Measurements from ENCODE around the gene SENP2.
"Not testable (repeated sequence)": the region's sequence is repeated elsewhere in the genome, so short reads cannot be mapped to it uniquely, and the experiment has no call there.

Gene SENP2

GRCh38 chr3:185561374-185561943, 24.6 kb upstream of the SENP2 start:
- Histone ChIP-seq H3K4me1 (ENCODE audit: insufficient read depth, low read length) (no peaks in the 10 kb centered on the region), H3K27me3 (ENCODE audit: insufficient read depth, low read length) (peaks cover 8% of the 10 kb centered on the region)

GRCh38 chr3:185561958-185562357, 24.1 kb upstream of the SENP2 start:
- H3K36me3 ChIP-seq (ENCODE audit: insufficient read depth, low read length): no peaks in the 10 kb centered on the region
- no peak overlapping the region for H2AFZ ChIP-seq (ENCODE audit: low read depth, low read length)
- peaks cover 8% of the 10 kb centered on the region for H3K27me3 ChIP-seq (ENCODE audit: insufficient read depth, low read length)
- no peak overlapping the region for H3K4me3 ChIP-seq (ENCODE audit: low read length)
- H3K9me3 ChIP-seq (ENCODE audit: low read length): no peaks in the 10 kb centered on the region
- H3K4me1 ChIP-seq (ENCODE audit: insufficient read depth, low read length): no peaks in the 10 kb centered on the region

More at GRCh38 chr3:185561374-185561943, 24.6 kb upstream of the SENP2 start:
- no peak overlapping the region for H3K4me3 ChIP-seq (ENCODE audit: low read length)
- H3K36me3 ChIP-seq (ENCODE audit: insufficient read depth, low read length): no peaks in the 10 kb centered on the region
- no peak overlapping the region for H2AFZ ChIP-seq (ENCODE audit: low read depth, low read length)
- H3K9me3 ChIP-seq (ENCODE audit: low read length): no peaks in the 10 kb centered on the region

- Histone ChIP-seq H3K4me3 (ENCODE audit: low read length) (no peak overlapping the region), H3K36me3 (ENCODE audit: insufficient read depth, low read length) (no peaks in the 10 kb centered on the region), H2AFZ (ENCODE audit: low read depth, low read length) (no peak overlapping the region), H3K4me1 (ENCODE audit: insufficient read depth, low read length) (no peaks in the 10 kb centered on the region), H3K9me3 (ENCODE audit: low read length) (no peaks in the 10 kb centered on the region), H3K27me3 (ENCODE audit: insufficient read depth, low read length) (no peaks in the 10 kb centered on the region)
Measured at GRCh38 chr3:185572183-185572582, 13.9 kb upstream of the SENP2 start.

- not testable (repeated sequence) for H3K27me3 ChIP-seq (ENCODE audit: insufficient read depth, low read length); H2AFZ ChIP-seq (ENCODE audit: low read depth, low read length); H3K9me3 ChIP-seq (ENCODE audit: low read length); H3K4me3 ChIP-seq (ENCODE audit: low read length); H3K4me1 ChIP-seq (ENCODE audit: insufficient read depth, low read length); H3K36me3 ChIP-seq (ENCODE audit: insufficient read depth, low read length)
Measured at GRCh38 chr3:185575108-185575869, 10.8 kb upstream of the SENP2 start.

DNA sequence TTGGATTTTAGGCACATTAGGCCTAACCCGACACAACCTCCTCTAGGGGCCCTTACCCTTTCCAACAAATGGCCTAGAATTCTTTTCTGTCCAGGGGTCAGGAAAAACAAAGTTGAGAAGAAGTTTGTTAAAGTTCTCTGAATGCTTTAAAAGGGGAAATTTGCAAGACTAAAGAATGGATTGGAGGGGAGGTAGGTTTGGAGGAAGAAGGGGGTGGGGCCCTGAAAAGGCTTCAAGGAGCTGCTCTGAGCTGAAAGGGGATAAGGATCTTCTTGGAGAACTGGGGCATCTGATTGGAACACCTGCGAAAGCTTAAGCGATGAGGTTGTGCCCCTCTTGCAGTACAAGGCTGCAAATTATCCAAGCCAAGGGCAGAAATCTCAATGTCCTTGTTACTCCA, 3.9 kb upstream of the SENP2 start:
- Histone ChIP-seq H3K9me3 (ENCODE audit: low read length) (no peaks in the 10 kb centered on the region), H3K27me3 (ENCODE audit: insufficient read depth, low read length) (no peaks in the 10 kb centered on the region), H2AFZ (ENCODE audit: low read depth, low read length) (no peak overlapping the region), H3K36me3 (ENCODE audit: insufficient read depth, low read length) (no peaks in the 10 kb centered on the region), H3K4me3 (ENCODE audit: low read length) (no peak overlapping the region), H3K4me1 (ENCODE audit: insufficient read depth, low read length) (peaks cover 29% of the 10 kb centered on the region)

- Histone ChIP-seq H2AFZ (ENCODE audit: low read depth, low read length) (no peak overlapping the region), H3K36me3 (ENCODE audit: insufficient read depth, low read length) (no peaks in the 10 kb centered on the region), H3K4me3 (ENCODE audit: low read length) (no peak overlapping the region), H3K27me3 (ENCODE audit: insufficient read depth, low read length) (no peaks in the 10 kb centered on the region), H3K9me3 (ENCODE audit: low read length) (no peaks in the 10 kb centered on the region), H3K4me1 (ENCODE audit: insufficient read depth, low read length) (peaks cover 29% of the 10 kb centered on the region)
Measured at GRCh38 chr3:185582871-185583270, 3.2 kb upstream of the SENP2 start.

DNA sequence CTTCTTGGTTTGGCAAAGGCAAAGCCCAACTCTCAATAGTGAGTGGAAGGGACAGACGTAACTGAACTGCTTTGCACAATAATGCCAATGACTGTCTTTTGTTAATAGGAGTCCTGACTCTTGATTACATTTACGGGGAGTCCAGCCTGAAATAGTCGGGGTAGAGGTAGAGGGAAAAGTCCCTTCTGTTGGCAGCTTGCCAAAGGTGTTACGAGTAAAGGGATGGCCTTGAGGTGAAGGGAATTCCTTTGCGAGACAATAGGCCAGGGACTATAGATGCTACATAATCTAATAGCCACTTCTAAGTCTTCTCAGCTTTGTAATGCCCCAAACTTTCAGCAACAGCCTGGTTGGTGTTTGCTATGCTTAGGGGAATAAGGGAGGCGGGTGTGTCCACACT, 2.2 kb upstream of the SENP2 start:
- Histone ChIP-seq H3K4me3 (ENCODE audit: low read length) (no peak overlapping the region), H3K4me1 (ENCODE audit: insufficient read depth, low read length) (peaks cover 35% of the 10 kb centered on the region), H3K27me3 (ENCODE audit: insufficient read depth, low read length) (no peaks in the 10 kb centered on the region), H3K9me3 (ENCODE audit: low read length) (no peaks in the 10 kb centered on the region), H2AFZ (ENCODE audit: low read depth, low read length) (no peak overlapping the region), H3K36me3 (ENCODE audit: insufficient read depth, low read length) (no peaks in the 10 kb centered on the region)

- Histone ChIP-seq H3K36me3 (ENCODE audit: insufficient read depth, low read length) (no peaks in the 10 kb centered on the region), H2AFZ (ENCODE audit: low read depth, low read length) (no peak overlapping the region), H3K4me1 (ENCODE audit: insufficient read depth, low read length) (peaks cover 41% of the 10 kb centered on the region), H3K9me3 (ENCODE audit: low read length) (no peaks in the 10 kb centered on the region), H3K27me3 (ENCODE audit: insufficient read depth, low read length) (no peaks in the 10 kb centered on the region), H3K4me3 (ENCODE audit: low read length) (no peak overlapping the region)
Measured at GRCh38 chr3:185584686-185585085, 1.4 kb upstream of the SENP2 start.

DNA sequence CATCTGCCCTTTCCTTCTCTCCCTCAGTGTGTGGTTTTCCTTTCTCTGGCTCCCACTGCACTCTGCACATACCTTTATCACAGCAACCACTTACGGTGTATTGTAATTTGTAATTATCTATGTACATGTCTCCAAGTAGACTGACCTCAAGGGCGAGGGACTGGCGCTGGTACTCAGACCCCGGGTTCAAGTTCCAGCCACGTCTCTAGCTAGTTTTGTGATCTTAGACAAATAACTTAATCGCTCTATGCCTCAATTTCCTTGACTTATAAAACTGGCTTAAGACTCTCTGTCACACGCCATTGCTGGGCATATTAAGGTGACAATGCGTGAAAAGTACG, 607 bp upstream of the SENP2 start:
- Histone ChIP-seq H3K36me3 (ENCODE audit: insufficient read depth, low read length) (no peaks in the 10 kb centered on the region), H3K27me3 (ENCODE audit: insufficient read depth, low read length) (no peaks in the 10 kb centered on the region), H3K4me1 (ENCODE audit: insufficient read depth, low read length) (peaks cover 41% of the 10 kb centered on the region), H3K9me3 (ENCODE audit: low read length) (no peaks in the 10 kb centered on the region), H2AFZ (ENCODE audit: low read depth, low read length) (peak overlapping the region; percentile 51), H3K4me3 (ENCODE audit: low read length) (peak overlapping the region; percentile 90)

DNA sequence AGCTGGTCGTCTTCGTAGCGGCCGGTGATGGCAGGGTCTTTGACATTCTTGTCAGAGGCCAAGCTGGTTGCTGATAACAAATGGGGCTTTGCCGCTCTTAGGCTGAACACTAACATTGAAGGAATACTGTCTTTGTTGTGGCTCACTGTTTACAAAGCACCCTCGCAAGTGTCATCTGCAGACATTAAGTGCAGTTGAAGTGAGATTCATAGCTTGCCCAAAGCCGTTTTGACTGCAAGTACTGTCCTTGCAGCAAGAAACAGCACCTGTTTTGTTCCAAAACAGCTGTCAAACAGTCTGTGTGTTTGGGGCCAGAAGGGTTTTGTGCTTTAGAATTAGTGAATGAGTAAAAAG, 568 bp downstream of the SENP2 start:
- H3K4me3 ChIP-seq (ENCODE audit: low read length): peak overlapping the region; percentile 90
- H2AFZ ChIP-seq (ENCODE audit: low read depth, low read length): peak overlapping the region; percentile 59
- no peaks in the 10 kb centered on the region for H3K27me3 ChIP-seq (ENCODE audit: insufficient read depth, low read length)
- peaks cover 41% of the 10 kb centered on the region for H3K4me1 ChIP-seq (ENCODE audit: insufficient read depth, low read length)
- peaks cover under 1% of the 10 kb centered on the region for H3K36me3 ChIP-seq (ENCODE audit: insufficient read depth, low read length)
- no peaks in the 10 kb centered on the region for H3K9me3 ChIP-seq (ENCODE audit: low read length)

DNA sequence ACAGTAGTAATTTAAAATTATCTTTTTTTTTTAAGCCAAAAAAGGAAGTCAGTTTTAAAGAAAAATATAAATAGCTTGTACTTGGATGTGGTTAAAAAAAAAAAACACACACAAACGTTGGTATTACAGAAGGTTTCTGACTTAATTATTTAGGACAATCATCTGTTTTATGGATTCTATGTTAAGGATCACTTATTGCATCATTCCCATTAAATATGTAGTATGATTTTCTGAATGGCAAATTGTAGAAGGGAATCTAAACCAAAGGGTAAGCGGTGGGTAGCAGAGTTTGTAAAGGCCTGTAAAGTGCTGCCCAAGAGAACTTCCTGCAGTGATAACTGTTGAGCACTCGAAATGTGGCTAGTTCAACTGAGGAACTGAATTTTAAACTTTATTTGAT, 8.0 kb downstream of the SENP2 start:
- H3K9me3 ChIP-seq (ENCODE audit: low read length): no peaks in the 10 kb centered on the region
- peaks cover 4% of the 10 kb centered on the region for H3K4me1 ChIP-seq (ENCODE audit: insufficient read depth, low read length)
- peaks cover 15% of the 10 kb centered on the region for H3K36me3 ChIP-seq (ENCODE audit: insufficient read depth, low read length)
- no peaks in the 10 kb centered on the region for H3K27me3 ChIP-seq (ENCODE audit: insufficient read depth, low read length)
- no peak overlapping the region for H3K4me3 ChIP-seq (ENCODE audit: low read length)
- H2AFZ ChIP-seq (ENCODE audit: low read depth, low read length): no peak overlapping the region

- H2AFZ ChIP-seq (ENCODE audit: low read depth, low read length): no peak overlapping the region
- H3K36me3 ChIP-seq (ENCODE audit: insufficient read depth, low read length): peaks cover 24% of the 10 kb centered on the region
- no peaks in the 10 kb centered on the region for H3K4me1 ChIP-seq (ENCODE audit: insufficient read depth, low read length)
- H3K27me3 ChIP-seq (ENCODE audit: insufficient read depth, low read length): no peaks in the 10 kb centered on the region
- no peak overlapping the region for H3K4me3 ChIP-seq (ENCODE audit: low read length)
- no peaks in the 10 kb centered on the region for H3K9me3 ChIP-seq (ENCODE audit: low read length)
Measured at GRCh38 chr3:185595526-185595925, 9.4 kb downstream of the SENP2 start.

DNA sequence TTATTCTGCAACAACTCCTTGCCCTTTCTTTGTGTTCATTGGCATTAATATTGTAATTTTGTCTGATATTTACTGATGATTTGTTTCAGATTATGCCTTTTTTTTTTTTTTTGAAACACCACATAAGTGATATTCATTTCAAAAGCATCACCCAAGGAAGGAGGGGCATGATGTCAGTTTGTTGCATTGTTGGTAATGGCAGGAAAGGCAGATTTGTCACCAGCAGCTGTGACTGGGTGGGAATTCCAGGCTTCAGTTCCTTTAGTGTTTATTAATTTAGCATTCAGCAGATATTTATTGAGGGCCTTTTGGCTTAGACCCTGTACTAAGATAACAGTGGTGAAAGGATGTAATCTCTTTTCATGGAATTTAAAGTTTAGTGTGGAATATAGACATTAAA, 19.5 kb downstream of the SENP2 start:
- H2AFZ ChIP-seq (ENCODE audit: low read depth, low read length): no peak overlapping the region
- no peaks in the 10 kb centered on the region for H3K27me3 ChIP-seq (ENCODE audit: insufficient read depth, low read length)
- H3K36me3 ChIP-seq (ENCODE audit: insufficient read depth, low read length): peaks cover 53% of the 10 kb centered on the region
- no peaks in the 10 kb centered on the region for H3K4me1 ChIP-seq (ENCODE audit: insufficient read depth, low read length)
- no peak overlapping the region for H3K4me3 ChIP-seq (ENCODE audit: low read length)
- H3K9me3 ChIP-seq (ENCODE audit: low read length): no peaks in the 10 kb centered on the region

DNA sequence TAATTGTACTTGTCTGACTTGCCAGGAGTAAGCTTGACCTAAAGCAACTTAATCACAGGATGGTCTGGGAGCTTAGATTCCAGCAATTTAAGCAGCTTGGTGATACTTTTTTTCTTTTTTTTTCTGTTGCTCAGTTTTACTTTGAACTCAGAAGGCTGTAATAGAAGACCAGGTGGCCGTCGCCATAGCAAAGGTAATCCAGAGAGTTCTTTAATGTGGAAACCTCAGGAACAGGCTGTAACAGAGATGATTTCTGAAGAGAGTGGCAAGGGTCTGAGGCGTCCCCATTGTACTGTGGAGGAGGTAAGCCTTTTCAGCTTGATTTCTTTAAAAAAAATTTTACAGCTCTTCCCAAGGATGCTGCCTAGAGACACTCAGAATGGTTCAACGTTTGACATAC, 20.1 kb downstream of the SENP2 start:
- no peak overlapping the region for H3K4me3 ChIP-seq (ENCODE audit: low read length)
- H2AFZ ChIP-seq (ENCODE audit: low read depth, low read length): no peak overlapping the region
- no peaks in the 10 kb centered on the region for H3K27me3 ChIP-seq (ENCODE audit: insufficient read depth, low read length)
- H3K9me3 ChIP-seq (ENCODE audit: low read length): no peaks in the 10 kb centered on the region
- peaks cover 50% of the 10 kb centered on the region for H3K36me3 ChIP-seq (ENCODE audit: insufficient read depth, low read length)
- no peaks in the 10 kb centered on the region for H3K4me1 ChIP-seq (ENCODE audit: insufficient read depth, low read length)

Measured in neuron (in vitro differentiated cells).